GM23248 (cell line): ENCODE data around the gene EML6. TPM values are rescaled to one million over a fixed set of nuclear protein-coding genes. Genes with fewer than 3 reads are reported as not detected.

Experiments
- DNase-seq: peaks from one replicate; pipeline ENCODE4 v3.0.0-alpha.2; 2015
- H2AFZ ChIP-seq: fragments of 200-600 bp; sonication (generic); 2 replicates; pipeline ENCODE4 v1.6.1; 2016; ENCODE audit warnings: antibody characterized with exemption
- H3F3A ChIP-seq: fragments of 200-600 bp; sonication (generic); 2 replicates; pipeline ENCODE4 v1.6.1; 2016; ENCODE audit warnings: mild to moderate bottlenecking, antibody characterized with exemption, mixed run types; ENCODE audit not compliant: insufficient read depth
- H3K27ac ChIP-seq: fragments of 200-600 bp; sonication (generic); 2 replicates; pipeline ENCODE4 v1.5.1; 2016; ENCODE audit warnings: mild to moderate bottlenecking
- H3K27me3 ChIP-seq: fragments of 200-600 bp; sonication (generic); replicated peaks from 2 replicates; pipeline ENCODE4 v1.6.1; 2016; ENCODE audit warnings: mild to moderate bottlenecking; ENCODE audit not compliant: insufficient read depth
- H3K36me3 ChIP-seq: fragments of 200-600 bp; sonication (generic); 2 replicates; pipeline ENCODE4 v1.6.1; 2016; ENCODE audit warnings: low read depth, mild to moderate bottlenecking
- H3K4me1 ChIP-seq: fragments of 200-600 bp; sonication (generic); 2 replicates; pipeline ENCODE4 v1.6.1; 2016; ENCODE audit warnings: mild to moderate bottlenecking; ENCODE audit not compliant: insufficient read depth
- H3K4me2 ChIP-seq: fragments of 200-600 bp; sonication (generic); one replicate; pipeline ENCODE4 v1.6.1; 2016; ENCODE audit warnings: mild to moderate bottlenecking; ENCODE audit not compliant: unreplicated experiment
- H3K4me3 ChIP-seq: fragments of 200-600 bp; sonication (generic); 2 replicates; pipeline ENCODE4 v1.5.1; 2016; ENCODE audit warnings: mild to moderate bottlenecking
- H3K79me2 ChIP-seq: fragments of 200-600 bp; sonication (generic); 2 replicates; pipeline ENCODE4 v1.6.1; 2016; ENCODE audit warnings: mild to moderate bottlenecking; ENCODE audit not compliant: insufficient read depth
- H3K9ac ChIP-seq: fragments of 200-600 bp; sonication (generic); 2 replicates; pipeline ENCODE4 v1.6.1; 2016; ENCODE audit warnings: mild to moderate bottlenecking
- H3K9me2 ChIP-seq: fragments of 200-600 bp; sonication (generic); 2 replicates; pipeline ENCODE4 v1.6.1; 2016; ENCODE audit warnings: mixed run types, mild to moderate bottlenecking, moderate library complexity; ENCODE audit not compliant: insufficient read depth
- H3K9me3 ChIP-seq: fragments of 200-600 bp; sonication (generic); one replicate; pipeline ENCODE4 v1.6.1; 2017; ENCODE audit warnings: low read depth
- H4K20me1 ChIP-seq: fragments of 200-600 bp; sonication (generic); 2 replicates; pipeline ENCODE4 v1.6.0; 2016; ENCODE audit not compliant: insufficient read depth
- EZH2 ChIP-seq: fragments of 200-600 bp; sonication (generic); IDR thresholded peaks from 2 replicates; pipeline ENCODE4 v1.6.1; 2018; ENCODE audit warnings: antibody characterized with exemption, mild to moderate bottlenecking; ENCODE audit not compliant: insufficient read depth, poor library complexity, severe bottlenecking
- EZH2phosphoT487 ChIP-seq: fragments of 200-600 bp; sonication (generic); IDR thresholded peaks from 2 replicates; pipeline ENCODE4 v1.6.1; 2018; ENCODE audit warnings: antibody characterized with exemption, moderate library complexity, mild to moderate bottlenecking, low read depth; ENCODE audit not compliant: insufficient read depth
- WGBS, 2 experiments: methylation state at CpG; one replicate each; pipeline ENCODE4 v1.1.6; 2015 to 2017; ENCODE audit warnings: low lambda C conversion rate in 2 of 2, low coverage in 1 of 2; ENCODE audit errors: missing lambda C conversion rate in 2 of 2; 5-methylcytosine and 5-hydroxymethylcytosine counted together
- in situ Hi-C: fragments of 300-500 bp; cut with MboI; formaldehyde crosslinking; loops from 2 replicates; pipeline ENCODE4 v1.15.0; 2020
- polyA plus RNA-seq: library from polyadenylated mRNA; unstranded; fragments of >200 nt; fragmentation: Nextera tagmentation; extraction: Ambion mirVana; gene quantifications from 2 replicates; pipeline ENCODE4 v1.2.1, GENCODE V29; 2016
- total RNA-seq: library from RNA; depleted of rRNA; stranded (reverse); fragments of >200 nt; shearing (Covaris generic); gene quantifications from 2 replicates; pipeline ENCODE4 v1.2.3, GENCODE V29; 2014

Gene EML6
- total and polyA plus RNA-seq, 2 experiments from 2014 or later: 0.54 to 0.76 TPM

DNA sequence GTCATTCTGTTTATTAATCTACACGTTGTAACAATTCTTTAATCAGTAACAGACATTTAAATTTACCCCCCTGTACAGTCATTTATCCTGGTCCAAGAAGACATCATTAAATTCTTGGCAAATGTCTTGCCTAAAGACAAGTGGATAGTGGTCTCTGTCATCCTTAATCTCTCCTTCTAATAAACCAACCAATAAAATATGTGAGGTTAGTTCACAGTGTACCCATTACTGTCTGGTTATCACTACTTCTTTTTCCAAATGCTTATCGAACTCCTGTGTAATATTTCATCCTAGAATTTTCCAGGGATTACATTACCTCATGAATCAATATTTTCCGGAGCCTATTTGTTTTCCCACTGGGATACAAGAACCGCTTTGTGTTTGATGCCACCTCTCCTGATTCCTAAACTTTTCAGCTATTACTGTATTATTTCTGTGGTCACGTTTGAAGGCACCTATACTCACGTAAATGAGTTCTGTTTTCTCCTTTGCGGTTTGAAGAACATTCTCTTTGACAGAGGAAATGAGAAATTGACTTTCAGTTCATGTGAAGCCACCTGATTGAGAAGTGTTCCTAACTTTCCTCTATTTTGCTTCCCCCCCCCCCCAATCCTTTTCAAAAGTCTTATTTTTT, 195.3 kb downstream of the EML6 start:
- H2AFZ ChIP-seq: no peak overlapping the region

DNA sequence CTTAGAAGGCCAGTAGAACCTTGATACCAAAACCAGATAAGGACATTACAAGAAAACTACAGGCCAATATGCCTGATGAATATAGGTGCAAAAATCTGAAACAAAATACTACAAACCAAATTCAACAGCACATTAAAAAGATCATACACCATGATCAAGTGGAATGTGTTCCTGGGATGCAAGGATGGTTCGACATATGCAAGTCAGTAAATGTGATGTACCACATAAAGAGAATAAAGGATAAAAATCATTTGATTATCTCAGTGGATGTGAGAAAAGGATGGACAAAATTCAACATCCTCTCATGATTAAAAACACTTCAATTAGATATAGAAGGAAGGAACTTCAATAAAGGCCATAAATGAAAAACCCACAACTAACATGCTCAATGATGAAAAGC, 197.2 kb downstream of the EML6 start:
- H3K4me2 ChIP-seq: no peak overlapping the region
- no peaks in the 10 kb centered on the region for H3K27me3 ChIP-seq
- in situ Hi-C loops: no loop called here
- no peaks in the 10 kb centered on the region for H3K4me1 ChIP-seq
- H3F3A ChIP-seq: no peaks in the 10 kb centered on the region
- peaks cover 12% of the 10 kb centered on the region for H3K9me3 ChIP-seq
- no peak overlapping the region for H2AFZ ChIP-seq
- H3K27ac ChIP-seq: no peak overlapping the region
- H4K20me1 ChIP-seq: no peaks in the 10 kb centered on the region
- H3K9me2 ChIP-seq: no peaks in the 10 kb centered on the region
- 92 to 100% methylated on average over 1 of the region's 1 CpG for WGBS, 2 experiments
- no peak for DNase-seq
- TF ChIP-seq EZH2phosphoT487 (no peak), EZH2 (no peak)
- H3K4me3 ChIP-seq: no peak overlapping the region
- no peaks in the 10 kb centered on the region for H3K79me2 ChIP-seq
- H3K36me3 ChIP-seq: no peaks in the 10 kb centered on the region
- no peak overlapping the region for H3K9ac ChIP-seq

More for the DNA sequence above, 195.3 kb downstream of the EML6 start:
- TF ChIP-seq EZH2 (no peak), EZH2phosphoT487 (no peak)
- in situ Hi-C loops: no loop called here
- Histone ChIP-seq H3K79me2 (no peaks in the 10 kb centered on the region), H3K4me2 (no peak overlapping the region), H3K36me3 (no peaks in the 10 kb centered on the region), H3K9me3 (peaks cover 12% of the 10 kb centered on the region), H4K20me1 (no peaks in the 10 kb centered on the region), H3F3A (no peaks in the 10 kb centered on the region), H3K4me1 (no peaks in the 10 kb centered on the region), H3K27me3 (no peaks in the 10 kb centered on the region), H3K4me3 (no peak overlapping the region), H3K27ac (no peak overlapping the region), H3K9me2 (no peaks in the 10 kb centered on the region), H3K9ac (no peak overlapping the region)
- no peak for DNase-seq
- 72 to 80% methylated on average over 7 of the region's 7 CpGs for WGBS, 2 experiments

DNA sequence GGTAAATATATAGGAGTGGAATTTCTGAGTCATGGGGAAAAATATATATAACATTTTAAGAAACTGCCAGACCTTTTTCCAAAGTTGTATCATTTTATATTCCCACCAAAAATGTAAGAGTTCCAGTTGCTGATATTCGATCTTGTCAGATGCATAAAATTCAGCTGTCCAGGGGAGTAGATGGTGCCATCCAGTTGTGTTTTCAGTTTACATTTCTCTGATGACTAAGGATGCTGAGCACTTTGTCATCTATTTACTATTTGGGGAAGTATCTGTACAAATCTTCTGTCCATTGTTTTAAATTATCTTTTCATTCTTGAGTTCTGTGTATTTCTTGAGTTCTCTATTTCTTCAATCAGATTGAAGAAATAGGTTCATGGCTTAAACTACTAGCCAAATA, 200.7 kb downstream of the EML6 start:
- Histone ChIP-seq H3K9ac (no peak overlapping the region), H3K4me3 (no peak overlapping the region), H2AFZ (no peak overlapping the region), H3F3A (no peaks in the 10 kb centered on the region), H3K9me2 (no peaks in the 10 kb centered on the region), H3K36me3 (no peaks in the 10 kb centered on the region), H3K9me3 (peaks cover 12% of the 10 kb centered on the region), H3K4me2 (no peak overlapping the region), H3K27me3 (no peaks in the 10 kb centered on the region), H3K27ac (no peak overlapping the region), H3K79me2 (no peaks in the 10 kb centered on the region), H3K4me1 (no peaks in the 10 kb centered on the region), H4K20me1 (no peaks in the 10 kb centered on the region)
- WGBS, 2 experiments: 90 to 91% methylated on average over 1 of the region's 1 CpG
- TF ChIP-seq EZH2: no peak
- TF ChIP-seq EZH2phosphoT487: no peak
- in situ Hi-C loops: no loop called here
- peak; percentile 12 for DNase-seq

DNA sequence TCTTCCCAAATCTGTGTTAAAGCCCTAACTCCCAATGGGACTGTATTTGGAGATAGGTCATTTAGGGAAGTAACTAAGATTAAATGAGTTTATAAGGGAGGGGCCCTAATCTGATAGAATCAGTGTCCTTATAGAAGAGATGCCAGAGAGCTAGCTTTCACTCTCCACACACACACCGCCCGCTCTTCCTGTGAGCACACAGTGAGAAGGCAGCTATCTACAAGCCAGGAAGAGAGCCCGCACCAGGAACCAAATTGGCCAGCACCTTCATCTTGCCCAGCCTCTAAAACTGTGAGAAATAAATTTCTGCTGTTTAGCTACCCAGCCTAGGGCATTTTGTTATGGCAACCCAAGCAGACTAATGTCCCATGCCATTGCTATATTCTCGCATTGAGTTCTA, 201.6 kb downstream of the EML6 start:
- Histone ChIP-seq H2AFZ (no peak overlapping the region), H3K9me3 (peaks cover 11% of the 10 kb centered on the region)
- WGBS, 2 experiments: 81 to 85% methylated on average over 4 of the region's 4 CpGs

More for the DNA sequence above, 201.6 kb downstream of the EML6 start:
- Histone ChIP-seq H3K9ac (no peak overlapping the region), H3K4me3 (no peak overlapping the region), H3K79me2 (no peaks in the 10 kb centered on the region), H3K4me2 (no peak overlapping the region), H3F3A (no peaks in the 10 kb centered on the region), H3K27ac (no peak overlapping the region), H3K36me3 (no peaks in the 10 kb centered on the region), H3K27me3 (no peaks in the 10 kb centered on the region), H4K20me1 (no peaks in the 10 kb centered on the region), H3K4me1 (no peaks in the 10 kb centered on the region), H3K9me2 (no peaks in the 10 kb centered on the region)
- in situ Hi-C loops: no loop called here
- peak; percentile 4 for DNase-seq
- TF ChIP-seq EZH2 (no peak), EZH2phosphoT487 (no peak)
